OCI-M2 (cell line): ENCODE data around the gene TMEM187.

Experiments
- DNase-seq: peaks from one replicate; lab custom pipeline; 2025; ENCODE audit not compliant: unreplicated experiment; lab: John Stamatoyannopoulos, UW

The TMEM187 gene

DNA sequence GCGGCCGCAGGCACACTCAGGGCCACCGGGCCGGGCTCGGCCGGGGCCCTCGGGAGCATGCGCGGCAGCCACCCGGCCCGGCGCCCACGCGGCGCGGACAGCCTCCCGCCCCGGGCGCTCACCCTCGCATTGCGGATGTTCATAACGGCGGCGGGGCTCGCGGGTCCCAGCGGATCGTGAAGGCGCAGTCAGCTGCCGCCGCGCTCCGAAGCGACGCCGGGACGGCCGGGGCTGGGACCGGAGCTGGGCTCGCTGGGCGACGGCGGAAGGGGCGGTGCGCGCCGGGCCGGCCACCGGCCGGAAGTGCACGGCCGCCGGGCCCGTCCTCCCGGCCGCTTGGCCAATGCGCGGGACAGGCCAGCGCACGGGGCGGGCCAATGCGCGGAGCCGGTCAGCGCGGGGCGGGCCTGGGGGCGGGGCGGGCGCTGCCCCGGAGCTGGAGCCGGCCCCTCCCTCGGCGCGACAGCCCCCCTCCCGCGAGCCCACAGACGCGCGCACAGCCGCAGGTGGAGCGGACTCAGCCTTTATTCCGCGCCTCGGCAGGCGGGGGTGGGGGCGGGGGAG, 37.7 kb upstream of the TMEM187 start, which contains the start of gene NAA10:
TSS of gene NAA10 (minus strand) at position 276 of the 564 bp plus-strand sequence. CDS start at position 143, 133 bp downstream.
- no peak for DNase-seq

GRCh38 chrX:153935326-153935851, 37.2 kb upstream of the TMEM187 start:
- DNase-seq: no peak

- DNase-seq: no peak
These were observed 35.5 kb upstream of the TMEM187 start for GRCh38 chrX:153937056-153937455.

DNA sequence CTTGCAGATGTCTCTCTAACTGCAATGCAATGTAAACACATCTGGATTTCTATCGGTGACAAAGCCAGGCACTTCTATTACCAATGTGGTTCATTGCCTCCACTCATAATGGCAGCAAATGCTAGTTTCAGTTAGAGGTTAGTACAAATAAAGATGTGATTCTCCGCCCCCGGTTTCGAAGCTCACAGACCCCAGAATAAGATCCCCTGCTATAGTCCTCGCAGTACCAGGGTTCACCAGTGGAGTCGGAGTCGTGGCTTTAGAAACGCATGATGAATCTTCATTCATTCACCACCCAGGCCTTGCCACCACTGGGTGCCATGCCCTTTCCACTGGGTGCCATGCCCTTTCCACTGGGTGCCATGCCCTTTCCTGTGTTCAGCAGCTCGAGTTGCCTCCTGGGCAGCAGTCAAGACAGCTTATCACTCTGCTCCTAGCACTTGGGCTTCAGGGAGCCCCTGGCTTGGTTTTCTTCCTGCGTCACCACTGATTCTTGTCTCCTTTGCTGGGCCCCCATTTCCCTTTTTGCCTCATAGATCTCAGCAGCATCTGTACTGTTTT, 34.2 kb upstream of the TMEM187 start:
- no peak for DNase-seq

GRCh38 chrX:153939573-153939972, 33.0 kb upstream of the TMEM187 start:
- DNase-seq: no peak

- no peak for DNase-seq
These were observed 31.0 kb upstream of the TMEM187 start for GRCh38 chrX:153941336-153942252.

- no peak for DNase-seq
These were observed 28.3 kb upstream of the TMEM187 start, which contains the start of gene RENBP for GRCh38 chrX:153944140-153944799. Gene RENBP, minus strand, starts transcription at chrX:153944643. Its CDS starts 33 bp downstream, at chrX:153944610.

- DNase-seq: no peak
These were observed 27.8 kb upstream of the TMEM187 start for GRCh38 chrX:153944800-153945150.

GRCh38 chrX:153945956-153946943, 26.3 kb upstream of the TMEM187 start:
- no peak for DNase-seq

GRCh38 chrX:153947009-153947769, 25.4 kb upstream of the TMEM187 start:
- peak; percentile 10 for DNase-seq

- no peak for DNase-seq
These were observed 24.5 kb upstream of the TMEM187 start for GRCh38 chrX:153948002-153948466.

DNA sequence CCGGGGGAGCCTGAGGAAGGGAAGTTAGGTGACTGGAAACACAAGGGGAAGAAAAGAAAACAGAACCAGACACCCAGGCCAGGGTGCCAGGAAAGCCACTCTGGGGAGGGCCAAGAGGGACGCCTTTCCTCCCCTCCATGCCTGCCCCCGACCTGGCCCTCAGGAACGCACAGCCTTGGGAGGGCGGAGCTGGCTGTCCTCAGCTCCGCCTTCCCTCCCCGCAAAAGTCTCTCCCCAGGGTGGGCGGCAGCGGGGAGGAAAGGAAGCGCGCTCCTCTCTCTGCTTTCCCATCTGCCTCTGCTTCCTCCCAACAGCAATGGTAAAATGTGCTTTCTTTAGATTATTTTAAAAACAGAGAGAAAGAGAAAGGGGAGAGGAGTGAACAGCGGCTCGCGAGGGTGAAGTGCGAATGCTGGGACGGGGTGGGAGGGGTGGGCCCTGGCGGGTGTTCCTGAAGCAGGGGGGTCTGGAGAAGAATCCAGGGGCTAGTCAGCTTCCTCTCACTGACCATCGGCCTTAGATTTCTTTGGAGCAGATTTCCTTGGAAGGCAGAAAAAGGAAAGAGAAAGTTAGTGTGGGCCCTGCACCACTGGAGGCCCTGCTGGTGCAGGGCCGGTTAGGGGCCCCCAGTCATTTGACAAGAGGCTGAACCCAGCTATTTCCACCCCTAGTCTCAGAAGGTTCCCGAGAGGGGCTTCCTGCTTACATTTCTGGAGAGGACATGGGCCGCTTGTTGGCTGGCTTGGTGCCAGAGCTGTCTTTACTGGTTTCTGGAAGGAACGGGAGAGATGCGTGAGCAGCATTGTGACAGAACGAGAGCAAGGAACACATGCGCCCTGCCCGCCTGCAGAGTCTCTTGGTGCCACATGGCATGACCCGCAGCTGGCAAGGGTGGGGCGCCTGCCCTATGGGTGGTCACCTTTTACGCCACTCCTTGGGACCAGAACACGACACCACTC, 23.4 kb upstream of the TMEM187 start:
- no peak for DNase-seq

DNA sequence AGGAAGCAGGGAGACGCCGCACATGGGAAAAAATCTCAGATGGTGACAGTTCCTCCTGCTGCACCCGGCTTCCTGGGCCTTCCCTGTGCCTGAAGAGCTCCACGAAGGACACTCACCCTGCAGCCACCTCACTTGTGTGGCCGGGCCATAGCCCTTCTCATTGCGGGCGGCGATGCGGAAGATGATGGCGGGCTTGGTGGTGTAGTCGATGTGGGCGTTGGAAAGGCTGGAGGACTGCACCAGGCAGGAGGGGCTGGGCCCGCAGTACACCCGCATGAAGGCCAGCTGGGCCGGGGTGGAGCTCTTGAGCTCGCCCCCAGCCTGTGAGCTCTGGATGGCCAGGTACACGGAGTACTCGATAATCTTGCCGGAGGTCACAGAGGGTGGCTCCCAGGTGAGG, 22.4 kb upstream of the TMEM187 start:
- DNase-seq: no peak

DNA sequence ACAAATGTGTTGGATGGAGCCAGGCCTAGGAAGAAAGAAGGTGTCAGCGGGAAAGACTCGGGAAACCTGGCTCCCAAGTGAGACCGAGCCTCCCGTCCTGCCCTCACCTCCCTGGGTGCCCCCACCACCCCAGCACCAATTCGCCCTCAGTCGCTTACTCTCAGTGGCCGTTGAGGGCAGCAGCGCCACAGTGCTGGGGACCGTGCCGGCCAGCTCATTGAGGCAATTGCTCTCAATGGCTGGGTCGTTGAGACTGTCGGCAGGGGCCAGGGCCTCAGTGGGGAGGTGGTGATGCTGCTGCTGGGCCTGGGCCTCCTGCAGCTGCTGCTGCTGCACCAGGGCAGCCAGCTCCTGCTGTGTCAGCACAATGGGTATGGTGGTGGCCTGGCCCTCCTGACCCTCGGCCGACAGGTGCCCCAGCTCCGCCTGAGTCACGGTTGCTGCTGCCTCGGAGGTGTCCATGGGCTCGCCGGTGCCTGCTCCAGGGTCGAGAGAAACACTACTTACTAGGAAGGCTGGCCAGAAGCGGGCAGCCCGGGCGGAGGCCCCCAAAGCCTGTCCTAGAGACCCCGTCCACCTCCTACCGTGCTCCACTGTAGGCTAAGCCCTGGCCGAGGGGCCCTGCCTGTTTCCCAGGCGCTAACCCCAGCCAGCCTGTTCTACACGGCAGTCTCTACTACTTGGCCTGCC, 20.7 kb upstream of the TMEM187 start:
- DNase-seq: no peak

- no peak for DNase-seq
These were observed 20.1 kb upstream of the TMEM187 start for GRCh38 chrX:153952373-153953026.

- no peak for DNase-seq
These were observed 19.2 kb upstream of the TMEM187 start for GRCh38 chrX:153953342-153953830.
